GM21423 (cell line): ENCODE data around the gene DNM2.

Experiments
- ATAC-seq: cut with Tn5 transposase; IDR thresholded peaks from one replicate; pipeline ENCODE4 v1.9.1; 2021; ENCODE audit warnings: mild to moderate bottlenecking, moderate library complexity; ENCODE audit not compliant: unreplicated experiment

The DNM2 gene

GRCh38 chr19:10811391-10812111 lies 93.7 kb downstream of the DNM2 start:
- no peak for ATAC-seq

- ATAC-seq = no peak
Measured at GRCh38 chr19:10812196-10812595, 94.3 kb downstream of the DNM2 start.

GRCh38 chr19:10812902-10813404 lies 95.1 kb downstream of the DNM2 start:
- no peak for ATAC-seq

GRCh38 chr19:10815007-10815536 lies 97.2 kb downstream of the DNM2 start:
- ATAC-seq = no peak

GRCh38 chr19:10815969-10816644 lies 98.2 kb downstream of the DNM2 start:
- ATAC-seq = no peak

GRCh38 chr19:10816691-10817090 lies 98.8 kb downstream of the DNM2 start:
- ATAC-seq = no peak

GRCh38 chr19:10817291-10818038 lies 99.6 kb downstream of the DNM2 start:
- ATAC-seq = no peak

GRCh38 chr19:10818301-10819123 lies 100.6 kb downstream of the DNM2 start:
- no peak for ATAC-seq

GRCh38 chr19:10819124-10820060 lies 101.5 kb downstream of the DNM2 start:
- ATAC-seq = no peak

- ATAC-seq = no peak
Measured at GRCh38 chr19:10820173-10820572, 102.3 kb downstream of the DNM2 start.

- ATAC-seq = no peak
Measured at GRCh38 chr19:10823690-10824089, 105.8 kb downstream of the DNM2 start.

GRCh38 chr19:10826231-10826630 lies 108.4 kb downstream of the DNM2 start:
- ATAC-seq = no peak

- no peak for ATAC-seq
Measured at GRCh38 chr19:10826846-10827245, 109.0 kb downstream of the DNM2 start.

- ATAC-seq = no peak
Measured at GRCh38 chr19:10828981-10829821, 111.3 kb downstream of the DNM2 start.

- ATAC-seq = no peak
Measured at GRCh38 chr19:10829967-10830366, 112.1 kb downstream of the DNM2 start.

GRCh38 chr19:10830370-10830769 lies 112.5 kb downstream of the DNM2 start:
- ATAC-seq = no peak

- no peak for ATAC-seq
Measured at GRCh38 chr19:10830931-10831779, 113.3 kb downstream of the DNM2 start.
